Measurements from ENCODE around the gene SMARCA4. TPM values are rescaled to one million over a fixed set of nuclear protein-coding genes. Genes with fewer than 3 reads are reported as not detected.

The SMARCA4 gene
- total RNA-seq, 1 experiment from 2014 or later: 120 TPM

DNA sequence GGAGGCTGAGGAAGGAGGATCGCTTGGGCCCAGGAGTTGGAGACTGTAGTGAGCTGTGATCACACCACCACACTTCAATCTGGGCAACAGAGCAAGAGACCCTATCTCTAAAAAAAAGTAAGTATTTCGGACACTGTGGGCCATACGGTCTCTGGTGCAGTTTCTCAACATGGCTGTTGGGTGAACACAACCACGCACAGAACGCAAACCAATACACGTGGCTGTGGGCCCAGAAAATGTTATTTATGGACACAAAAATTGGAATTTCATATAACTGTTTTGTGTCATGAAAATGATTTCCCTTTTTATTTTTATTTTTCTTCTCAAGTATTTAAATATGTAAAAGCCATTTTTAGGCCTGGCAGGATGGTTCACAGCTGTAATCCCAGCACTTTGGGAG lies 147.9 kb downstream of the SMARCA4 start:
- no peak for DNase-seq
- no peak overlapping the region for H3K4me3 ChIP-seq
- no peaks in the 10 kb centered on the region for H3K9me3 ChIP-seq (replicated peaks)
- H3K27me3 ChIP-seq: no peaks in the 10 kb centered on the region
- H3K36me3 ChIP-seq: peaks cover 92% of the 10 kb centered on the region
- H3K4me1 ChIP-seq: no peaks in the 10 kb centered on the region
- no peak overlapping the region for H3K27ac ChIP-seq

GRCh38 chr19:11111117-11111770 lies 150.4 kb downstream of the SMARCA4 start:
- H3K27ac ChIP-seq: no peak overlapping the region
- H3K4me1 ChIP-seq: no peaks in the 10 kb centered on the region
- H3K36me3 ChIP-seq: peaks cover 89% of the 10 kb centered on the region
- no peaks in the 10 kb centered on the region for H3K27me3 ChIP-seq
- H3K4me3 ChIP-seq: no peak overlapping the region
- no peaks in the 10 kb centered on the region for H3K9me3 ChIP-seq (replicated peaks)
- no peak for DNase-seq

DNA sequence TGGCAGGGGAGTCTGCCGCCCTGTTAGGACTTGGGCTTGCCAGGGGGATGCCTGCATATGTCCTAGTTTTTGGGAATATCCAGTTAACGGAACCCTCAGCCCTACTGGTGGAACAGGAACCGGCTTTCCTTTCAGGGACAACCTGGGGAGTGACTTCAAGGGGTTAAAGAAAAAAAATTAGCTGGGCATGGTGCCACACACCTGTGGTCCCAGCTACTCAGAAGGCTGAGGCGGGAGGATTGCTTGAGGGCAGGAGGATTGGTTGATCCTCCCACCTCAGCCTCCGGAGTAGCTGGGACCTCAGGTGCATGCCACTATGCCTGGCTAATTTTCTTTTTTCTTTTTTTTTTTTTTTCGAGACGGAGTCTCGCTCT lies 150.9 kb downstream of the SMARCA4 start:
- no peak overlapping the region for H3K4me3 ChIP-seq
- no peaks in the 10 kb centered on the region for H3K9me3 ChIP-seq (replicated peaks)
- no peaks in the 10 kb centered on the region for H3K4me1 ChIP-seq
- peaks cover 89% of the 10 kb centered on the region for H3K36me3 ChIP-seq
- no peaks in the 10 kb centered on the region for H3K27me3 ChIP-seq
- no peak for DNase-seq
- H3K27ac ChIP-seq: no peak overlapping the region

Other genes starting within 250 kb of the SMARCA4 start
- gene DNM2, start 243.0 kb upstream of the SMARCA4 start, total RNA-seq (2014; rRNA removed; shearing (Covaris generic)): 56.7 and 59.5 TPM in 2 replicates
- 25.2 and 26.0 TPM in 2 replicates for gene TMED1, start 124.8 kb upstream of the SMARCA4 start, total RNA-seq (2014; rRNA removed; shearing (Covaris generic))
- not detected in 2 replicates for gene C19orf38, start 112.6 kb upstream of the SMARCA4 start, total RNA-seq (2014; rRNA removed; shearing (Covaris generic))
- 35.7 and 36.2 TPM in 2 replicates for gene CARM1, start 89.5 kb upstream of the SMARCA4 start, total RNA-seq (2014; rRNA removed; shearing (Covaris generic))
- 22.1 and 25.2 TPM in 2 replicates for gene YIPF2, start 32.4 kb upstream of the SMARCA4 start, total RNA-seq (2014; rRNA removed; shearing (Covaris generic))
- 22.5 and 23.4 TPM in 2 replicates for gene TIMM29, start 32.2 kb upstream of the SMARCA4 start, total RNA-seq (2014; rRNA removed; shearing (Covaris generic))
- 51.6 and 57.0 TPM in 2 replicates for gene LDLR, start 128.4 kb downstream of the SMARCA4 start, total RNA-seq (2014; rRNA removed; shearing (Covaris generic))
- gene SPC24, start 194.8 kb downstream of the SMARCA4 start, total RNA-seq (2014; rRNA removed; shearing (Covaris generic)): 61.3 and 70.3 TPM in 2 replicates
- gene KANK2, start 236.5 kb downstream of the SMARCA4 start, total RNA-seq (2014; rRNA removed; shearing (Covaris generic)): 86.1 and 98.4 TPM in 2 replicates

All from SJCRH30 (cell line).